SK-N-SH (cell line): ENCODE measurements around the gene BAK1.
"Not testable (repeated sequence)": the region's sequence is repeated elsewhere in the genome, so short reads cannot be mapped to it uniquely, and the experiment has no call there.

Source experiments
- FOXJ3 ChIP-seq: sonication (generic); formaldehyde crosslinking; IDR thresholded peaks from 2 replicates; pipeline ENCODE4 v1.5.1; 2020; ENCODE audit warnings: mild to moderate bottlenecking, missing genetic modification reagents
- GABPA ChIP-seq: IDR thresholded peaks from 2 replicates; pipeline ENCODE4 v1.4.0; 2012; ENCODE audit warnings: low read depth, mild to moderate bottlenecking
- POLR2AphosphoS5 ChIP-seq: IDR thresholded peaks from 2 replicates; pipeline ENCODE4 v1.6.1; 2012; ENCODE audit warnings: low read depth, low read length
- RAD21 ChIP-seq: IDR thresholded peaks from 2 replicates; pipeline ENCODE4 v1.6.1; 2012; ENCODE audit warnings: mild to moderate bottlenecking, low read length
- RCOR1 ChIP-seq: fragments of 150-350 bp; IDR thresholded peaks from 2 replicates; pipeline ENCODE4 v1.6.1; 2017; ENCODE audit warnings: antibody characterized with exemption, low read length
- SIN3A ChIP-seq: IDR thresholded peaks from 2 replicates; pipeline ENCODE4 v1.6.1; 2012; ENCODE audit warnings: low read depth, mild to moderate bottlenecking, low read length, moderate library complexity, borderline replicate concordance
- TAF1 ChIP-seq: IDR thresholded peaks from 2 replicates; pipeline ENCODE4 v1.6.1; 2012; ENCODE audit warnings: low read depth, mild to moderate bottlenecking, low read length, moderate library complexity, borderline replicate concordance
- YY1 ChIP-seq: IDR thresholded peaks from 2 replicates; pipeline ENCODE4 v1.4.0; 2012; ENCODE audit warnings: low read depth, mild to moderate bottlenecking
- TF ChIP-seq, protein P1 (sequence below): fragments of 200-600 bp; sonication (generic); IDR thresholded peaks from 2 replicates; pipeline ENCODE4 v1.6.1; 2017; ENCODE audit warnings: antibody characterized with exemption, mild to moderate bottlenecking, moderate library complexity
- TF ChIP-seq, protein P2 (sequence below): IDR thresholded peaks from 2 replicates; pipeline ENCODE4 v1.6.1; 2012; ENCODE audit warnings: mild to moderate bottlenecking, low read depth, low read length, moderate library complexity
- TF ChIP-seq, protein P3 (sequence below): IDR thresholded peaks from 2 replicates; pipeline ENCODE4 v1.4.0; 2012; ENCODE audit warnings: low read depth

DNA sequence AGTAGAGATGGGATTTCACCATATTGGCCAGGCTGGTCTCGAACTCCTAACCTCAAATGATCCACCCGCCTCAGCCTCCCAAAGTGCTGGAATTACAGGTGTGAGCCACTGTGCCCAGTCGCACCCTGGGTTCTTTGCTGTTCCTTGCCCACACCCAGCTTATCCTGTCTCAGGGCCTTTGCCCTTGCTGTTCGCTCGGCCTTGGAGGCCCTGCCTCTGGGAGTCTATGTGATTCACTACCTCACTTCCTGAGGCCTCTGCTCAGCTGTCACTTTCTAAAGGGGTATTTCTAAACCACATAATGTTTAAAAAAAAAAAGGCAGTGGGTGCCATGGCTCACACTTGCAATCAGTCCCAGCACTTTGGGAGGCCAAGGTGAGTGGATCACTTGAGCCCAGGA, 16.8 kb upstream of the BAK1 start:
- TF ChIP-seq TAF1, GABPA, RCOR1, YY1, RAD21, FOXJ3, POLR2AphosphoS5, SIN3A: not testable (repeated sequence)
- TF ChIP-seq, protein P1, sequence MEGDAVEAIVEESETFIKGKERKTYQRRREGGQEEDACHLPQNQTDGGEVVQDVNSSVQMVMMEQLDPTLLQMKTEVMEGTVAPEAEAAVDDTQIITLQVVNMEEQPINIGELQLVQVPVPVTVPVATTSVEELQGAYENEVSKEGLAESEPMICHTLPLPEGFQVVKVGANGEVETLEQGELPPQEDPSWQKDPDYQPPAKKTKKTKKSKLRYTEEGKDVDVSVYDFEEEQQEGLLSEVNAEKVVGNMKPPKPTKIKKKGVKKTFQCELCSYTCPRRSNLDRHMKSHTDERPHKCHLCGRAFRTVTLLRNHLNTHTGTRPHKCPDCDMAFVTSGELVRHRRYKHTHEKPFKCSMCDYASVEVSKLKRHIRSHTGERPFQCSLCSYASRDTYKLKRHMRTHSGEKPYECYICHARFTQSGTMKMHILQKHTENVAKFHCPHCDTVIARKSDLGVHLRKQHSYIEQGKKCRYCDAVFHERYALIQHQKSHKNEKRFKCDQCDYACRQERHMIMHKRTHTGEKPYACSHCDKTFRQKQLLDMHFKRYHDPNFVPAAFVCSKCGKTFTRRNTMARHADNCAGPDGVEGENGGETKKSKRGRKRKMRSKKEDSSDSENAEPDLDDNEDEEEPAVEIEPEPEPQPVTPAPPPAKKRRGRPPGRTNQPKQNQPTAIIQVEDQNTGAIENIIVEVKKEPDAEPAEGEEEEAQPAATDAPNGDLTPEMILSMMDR, result not testable (repeated sequence)
- TF ChIP-seq, protein P2, sequence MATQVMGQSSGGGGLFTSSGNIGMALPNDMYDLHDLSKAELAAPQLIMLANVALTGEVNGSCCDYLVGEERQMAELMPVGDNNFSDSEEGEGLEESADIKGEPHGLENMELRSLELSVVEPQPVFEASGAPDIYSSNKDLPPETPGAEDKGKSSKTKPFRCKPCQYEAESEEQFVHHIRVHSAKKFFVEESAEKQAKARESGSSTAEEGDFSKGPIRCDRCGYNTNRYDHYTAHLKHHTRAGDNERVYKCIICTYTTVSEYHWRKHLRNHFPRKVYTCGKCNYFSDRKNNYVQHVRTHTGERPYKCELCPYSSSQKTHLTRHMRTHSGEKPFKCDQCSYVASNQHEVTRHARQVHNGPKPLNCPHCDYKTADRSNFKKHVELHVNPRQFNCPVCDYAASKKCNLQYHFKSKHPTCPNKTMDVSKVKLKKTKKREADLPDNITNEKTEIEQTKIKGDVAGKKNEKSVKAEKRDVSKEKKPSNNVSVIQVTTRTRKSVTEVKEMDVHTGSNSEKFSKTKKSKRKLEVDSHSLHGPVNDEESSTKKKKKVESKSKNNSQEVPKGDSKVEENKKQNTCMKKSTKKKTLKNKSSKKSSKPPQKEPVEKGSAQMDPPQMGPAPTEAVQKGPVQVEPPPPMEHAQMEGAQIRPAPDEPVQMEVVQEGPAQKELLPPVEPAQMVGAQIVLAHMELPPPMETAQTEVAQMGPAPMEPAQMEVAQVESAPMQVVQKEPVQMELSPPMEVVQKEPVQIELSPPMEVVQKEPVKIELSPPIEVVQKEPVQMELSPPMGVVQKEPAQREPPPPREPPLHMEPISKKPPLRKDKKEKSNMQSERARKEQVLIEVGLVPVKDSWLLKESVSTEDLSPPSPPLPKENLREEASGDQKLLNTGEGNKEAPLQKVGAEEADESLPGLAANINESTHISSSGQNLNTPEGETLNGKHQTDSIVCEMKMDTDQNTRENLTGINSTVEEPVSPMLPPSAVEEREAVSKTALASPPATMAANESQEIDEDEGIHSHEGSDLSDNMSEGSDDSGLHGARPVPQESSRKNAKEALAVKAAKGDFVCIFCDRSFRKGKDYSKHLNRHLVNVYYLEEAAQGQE, result not testable (repeated sequence)
- TF ChIP-seq, protein P3, sequence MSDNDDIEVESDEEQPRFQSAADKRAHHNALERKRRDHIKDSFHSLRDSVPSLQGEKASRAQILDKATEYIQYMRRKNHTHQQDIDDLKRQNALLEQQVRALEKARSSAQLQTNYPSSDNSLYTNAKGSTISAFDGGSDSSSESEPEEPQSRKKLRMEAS, result not testable (repeated sequence)
